Stimulated activated CD8-positive, alpha-beta memory T cell treated with anti-CD3 and anti-CD28 coated beads, Interleukin-2, amount 100 ng/mL, for 1 hour (primary cell): ENCODE measurements around the gene TRAF5.

Experiments
- DNase-seq, 2 donors: peaks; one replicate each; pipeline ENCODE4 v3.0.0-alpha.2; 2020; ENCODE audit warnings: low read depth in 2 of 2

TRAF5 gene

GRCh38 chr1:211420845-211421454 lies 94.3 kb downstream of the TRAF5 start:
- DNase-seq, result no peak

DNA sequence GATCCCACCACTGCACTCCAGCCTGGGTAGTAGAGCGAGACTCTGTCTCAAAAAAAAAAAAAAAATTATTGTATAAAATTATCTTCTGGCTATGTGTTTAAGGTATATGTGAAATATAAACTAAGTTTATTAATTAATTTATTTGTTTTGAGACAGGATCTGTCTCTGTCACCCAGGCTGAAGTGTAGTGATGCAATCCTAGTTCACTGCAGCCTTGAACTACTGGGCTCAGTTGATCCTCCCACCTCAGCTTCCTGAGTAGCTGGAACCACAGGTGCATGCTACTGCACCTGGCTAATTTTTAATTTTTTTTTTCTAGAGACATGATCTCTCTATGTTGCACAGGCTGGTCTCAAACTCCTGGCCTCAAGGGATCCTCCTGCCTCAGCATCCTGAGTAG lies 97.4 kb downstream of the TRAF5 start:
- DNase-seq, result no peak
